HG03064 (cell line): ENCODE measurements around the gene GATD1.

Experiments used
- ATAC-seq: cut with Tn5 transposase; IDR thresholded peaks from one replicate; pipeline ENCODE4 v1.9.1; 2021; ENCODE audit warnings: low read depth; ENCODE audit not compliant: unreplicated experiment

Gene GATD1

DNA sequence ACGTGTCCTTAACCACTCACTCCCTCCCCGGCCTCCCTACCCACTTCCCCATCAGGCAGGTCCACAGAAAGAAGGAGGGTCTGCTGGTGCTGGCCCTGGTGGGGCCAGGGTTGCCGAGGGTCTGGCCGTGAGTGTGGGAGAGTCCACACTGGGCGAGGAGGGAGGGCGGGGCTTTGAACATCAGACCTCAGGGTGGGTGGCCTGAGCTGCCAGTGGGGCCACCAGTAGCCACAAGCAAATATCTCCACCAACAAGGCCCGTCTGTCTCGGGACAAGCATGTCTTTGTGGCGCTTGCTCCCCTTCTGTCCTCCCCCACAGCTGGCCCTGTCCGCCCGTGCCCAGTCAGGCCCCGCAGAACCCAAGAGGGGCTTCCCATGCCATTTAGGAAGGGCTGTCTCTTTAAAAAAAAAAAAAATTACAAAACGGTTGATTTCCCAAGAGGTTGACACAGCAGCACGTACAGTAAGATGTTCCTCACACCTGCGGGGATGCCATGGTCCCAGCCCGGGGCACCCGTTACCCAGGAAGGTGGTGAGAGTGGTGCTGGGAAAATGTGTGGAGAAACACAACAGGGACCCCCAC, 47.7 kb downstream of the GATD1 start:
- no peak for ATAC-seq

DNA sequence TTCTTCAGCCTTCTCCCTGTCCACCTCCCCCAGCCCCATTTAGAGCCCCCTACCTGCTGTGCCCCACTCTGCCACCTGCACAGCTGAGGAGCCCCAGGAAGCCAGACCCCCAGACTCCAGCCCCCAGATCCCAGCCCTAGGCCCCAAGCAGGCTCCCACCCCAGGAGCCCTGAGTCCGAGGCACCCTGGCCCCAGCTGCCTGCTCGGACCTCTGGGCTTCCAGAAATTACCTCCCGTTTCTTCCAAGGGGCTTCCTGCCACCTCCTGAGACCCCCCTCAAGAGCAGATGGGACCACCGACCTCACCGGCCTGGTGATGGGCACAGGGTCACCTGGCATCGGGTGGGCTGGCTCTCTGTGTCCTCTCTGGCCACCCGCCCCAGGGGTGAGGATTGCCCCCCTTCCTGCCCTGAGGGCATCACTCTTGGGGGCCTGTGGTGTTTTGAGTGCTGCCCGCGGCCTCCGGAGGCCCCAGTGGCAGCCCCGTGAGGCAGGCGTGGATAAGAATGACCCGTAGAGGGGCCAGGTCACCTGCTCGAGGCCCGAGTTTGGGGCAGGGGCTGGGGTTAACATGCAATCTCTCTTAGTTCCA, 48.3 kb downstream of the GATD1 start:
- ATAC-seq, result no peak

DNA sequence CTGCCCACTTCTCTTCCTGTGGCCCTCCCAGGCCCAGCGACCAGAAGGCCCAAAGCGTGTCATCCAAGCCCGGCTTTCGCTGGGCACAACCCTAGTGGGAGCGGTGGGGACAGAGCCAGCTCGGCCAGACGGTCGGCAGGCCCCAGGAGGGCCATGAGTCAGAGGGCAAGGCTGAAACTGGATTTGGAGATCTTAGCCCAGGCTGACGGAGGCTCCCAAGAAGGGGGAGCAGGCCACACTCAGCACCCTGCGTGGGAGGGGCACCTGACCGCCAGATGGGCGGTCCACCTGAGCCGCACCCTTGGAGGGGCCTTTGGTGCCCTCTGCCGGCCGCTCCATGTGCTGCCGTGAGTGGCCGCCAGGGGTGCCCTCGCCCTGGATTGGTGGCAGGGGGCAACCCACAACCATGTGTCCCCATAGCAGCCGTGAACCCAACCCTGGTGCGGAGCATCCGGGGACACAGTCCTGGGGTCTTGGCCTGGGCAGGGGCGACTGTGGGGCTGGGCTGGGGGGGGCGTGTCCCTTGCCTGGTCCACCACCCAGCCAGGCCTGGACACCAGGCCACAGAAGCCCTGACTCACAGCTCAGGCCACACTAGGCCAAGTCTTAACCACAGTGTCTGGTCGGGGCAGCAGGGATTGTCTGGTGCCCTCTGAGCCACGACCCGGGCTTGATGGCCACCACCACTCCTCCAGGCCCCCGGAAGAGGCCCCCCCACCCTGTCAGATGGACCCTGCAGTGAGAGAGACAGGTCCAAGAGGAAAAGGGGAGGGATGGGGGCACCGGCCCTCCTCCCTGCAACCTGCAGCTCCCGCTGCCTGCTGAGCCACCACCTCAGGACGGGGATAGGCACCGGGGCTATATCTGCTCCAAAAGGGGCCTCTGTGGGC, 49.2 kb downstream of the GATD1 start:
- ATAC-seq, result no peak

DNA sequence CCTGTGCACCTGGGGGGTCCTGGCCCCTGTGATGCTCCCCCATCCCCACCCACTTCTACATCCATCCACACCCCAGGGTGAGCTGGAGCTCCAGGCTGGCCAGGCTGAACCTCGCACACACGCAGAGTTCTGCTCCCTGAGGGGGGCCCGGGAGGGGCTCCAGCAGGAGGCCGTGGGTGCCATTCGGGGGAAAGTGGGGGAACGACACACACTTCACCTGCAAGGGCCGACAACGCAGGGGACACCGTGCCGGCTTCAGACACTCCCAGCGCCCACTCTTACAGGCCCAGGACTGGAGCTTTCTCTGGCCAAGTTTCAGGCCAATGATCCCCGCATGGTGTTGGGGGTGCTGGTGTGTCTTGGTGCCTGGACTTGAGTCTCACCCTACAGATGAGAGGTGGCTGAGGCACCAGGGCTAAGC, 50.0 kb downstream of the GATD1 start:
- no peak for ATAC-seq

DNA sequence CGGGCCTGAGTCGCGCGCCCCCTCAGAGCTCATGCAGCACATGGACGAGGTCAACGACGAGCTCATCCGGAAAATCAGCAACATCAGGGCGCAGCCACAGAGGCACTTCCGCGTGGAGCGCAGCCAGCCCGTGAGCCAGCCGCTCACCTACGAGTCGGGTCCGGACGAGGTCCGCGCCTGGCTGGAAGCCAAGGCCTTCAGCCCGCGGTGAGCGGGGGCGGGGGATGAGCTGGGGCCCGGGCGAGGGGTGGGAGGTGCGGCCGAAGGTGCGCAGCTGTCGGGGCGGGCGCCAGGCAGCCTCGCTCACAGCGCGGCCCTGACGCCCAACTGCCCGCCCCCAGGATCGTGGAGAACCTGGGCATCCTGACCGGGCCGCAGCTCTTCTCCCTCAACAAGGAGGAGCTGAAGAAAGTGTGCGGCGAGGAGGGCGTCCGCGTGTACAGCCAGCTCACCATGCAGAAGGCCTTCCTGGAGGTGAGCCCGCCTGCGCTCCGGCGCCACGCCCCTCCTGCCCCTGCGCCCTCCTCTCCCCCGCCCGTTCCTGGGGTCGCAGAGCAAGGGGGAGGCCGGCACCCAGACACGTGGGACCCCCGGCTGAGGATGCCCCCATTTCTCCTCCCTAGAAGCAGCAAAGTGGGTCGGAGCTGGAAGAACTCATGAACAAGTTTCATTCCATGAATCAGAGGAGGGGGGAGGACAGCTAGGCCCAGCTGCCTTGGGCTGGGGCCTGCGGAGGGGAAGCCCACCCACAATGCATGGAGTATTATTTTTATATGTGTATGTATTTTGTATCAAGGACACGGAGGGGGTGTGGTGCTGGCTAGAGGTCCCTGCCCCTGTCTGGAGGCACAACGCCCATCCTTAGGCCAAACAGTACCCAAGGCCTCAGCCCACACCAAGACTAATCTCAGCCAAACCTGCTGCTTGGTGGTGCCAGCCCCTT, 50.7 kb downstream of the GATD1 start:
- no peak for ATAC-seq

DNA sequence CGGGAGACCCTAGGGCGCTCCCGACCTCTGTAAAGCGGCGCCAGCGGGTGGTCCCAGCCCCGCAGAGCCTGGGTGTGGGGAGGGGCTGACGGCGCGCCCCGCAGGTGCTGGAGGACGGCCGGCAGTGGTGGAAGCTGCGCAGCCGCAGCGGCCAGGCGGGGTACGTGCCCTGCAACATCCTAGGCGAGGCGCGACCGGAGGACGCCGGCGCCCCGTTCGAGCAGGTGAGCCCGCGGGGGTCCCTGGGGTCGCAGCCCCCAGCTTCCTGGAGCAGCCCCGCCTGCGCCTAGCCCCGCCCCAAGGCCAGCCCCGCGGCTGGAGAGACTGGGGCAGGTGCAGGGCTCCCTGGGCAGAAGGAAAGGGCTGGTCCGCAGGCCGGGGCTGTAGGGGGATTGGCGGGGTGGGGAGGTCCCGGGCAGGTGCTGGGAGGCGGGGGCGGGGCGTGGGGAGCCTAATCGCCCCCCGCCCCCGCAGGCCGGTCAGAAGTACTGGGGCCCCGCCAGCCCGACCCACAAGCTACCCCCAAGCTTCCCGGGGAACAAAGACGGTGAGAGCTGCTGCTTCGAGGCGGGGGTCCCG, 51.6 kb downstream of the GATD1 start:
- ATAC-seq, result no peak

DNA sequence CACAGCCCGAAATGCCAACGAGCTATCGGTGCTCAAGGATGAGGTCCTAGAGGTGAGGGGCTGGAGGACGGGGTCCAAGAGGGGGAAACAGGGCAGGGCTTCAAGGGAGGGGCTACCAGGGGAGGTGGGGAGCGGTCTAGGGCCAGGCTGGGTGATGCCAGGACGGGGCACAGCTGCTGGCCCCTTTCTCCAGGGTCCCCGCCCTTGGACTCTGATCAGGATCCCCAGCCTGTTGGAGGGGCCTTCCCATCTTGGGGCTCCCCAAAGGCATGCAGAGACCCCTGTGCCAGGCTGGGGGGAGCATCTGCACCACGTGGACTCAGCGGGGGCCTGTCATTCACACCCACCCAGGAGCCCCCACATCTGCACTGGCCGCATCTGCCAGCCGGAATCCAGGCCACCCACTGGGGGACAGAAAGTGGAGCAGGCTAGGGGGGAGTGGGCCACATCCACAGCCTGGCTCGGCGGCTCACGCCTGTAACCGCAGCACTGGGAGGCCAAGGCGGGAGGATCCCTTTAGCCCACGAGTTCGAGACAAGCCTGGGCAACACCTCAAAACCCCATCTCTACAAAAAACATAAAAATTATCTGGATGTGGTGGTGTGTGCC, 52.4 kb downstream of the GATD1 start:
- ATAC-seq, result no peak

DNA sequence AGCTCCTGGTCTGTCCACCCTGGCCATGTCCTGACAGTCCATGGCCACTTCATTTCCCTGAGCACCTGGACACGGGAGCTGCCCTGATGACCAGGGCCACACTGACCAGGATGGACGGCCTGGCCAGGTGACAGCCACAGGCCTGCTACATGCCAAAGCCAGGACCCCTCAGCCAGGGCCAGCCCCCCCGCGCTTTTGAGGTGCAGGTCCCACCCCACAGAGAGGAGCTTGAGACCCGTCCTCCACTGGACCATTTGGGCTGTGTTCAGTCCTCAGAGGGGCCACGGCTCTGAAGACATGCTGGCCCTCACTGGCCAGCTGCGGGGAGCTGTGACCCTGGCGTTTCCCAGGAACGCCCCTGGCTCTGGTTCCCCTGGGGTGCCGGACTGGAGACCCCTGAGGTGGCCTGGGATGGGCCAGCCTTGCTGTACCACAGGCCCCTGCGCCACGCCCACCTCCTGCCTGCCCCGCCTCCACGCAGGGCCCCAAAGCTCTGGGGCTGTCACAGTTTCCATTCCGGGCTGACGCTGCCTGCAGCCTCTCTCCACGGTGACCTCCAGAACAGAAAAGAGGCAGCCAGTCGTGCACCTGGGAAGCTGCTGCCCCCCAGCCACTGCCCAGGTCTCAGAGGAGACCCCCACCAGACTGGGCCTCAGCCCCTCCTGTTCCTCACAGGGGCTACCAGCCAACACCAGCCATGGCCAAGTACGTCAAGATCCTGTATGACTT, 53.1 kb downstream of the GATD1 start:
- ATAC-seq, result no peak

DNA sequence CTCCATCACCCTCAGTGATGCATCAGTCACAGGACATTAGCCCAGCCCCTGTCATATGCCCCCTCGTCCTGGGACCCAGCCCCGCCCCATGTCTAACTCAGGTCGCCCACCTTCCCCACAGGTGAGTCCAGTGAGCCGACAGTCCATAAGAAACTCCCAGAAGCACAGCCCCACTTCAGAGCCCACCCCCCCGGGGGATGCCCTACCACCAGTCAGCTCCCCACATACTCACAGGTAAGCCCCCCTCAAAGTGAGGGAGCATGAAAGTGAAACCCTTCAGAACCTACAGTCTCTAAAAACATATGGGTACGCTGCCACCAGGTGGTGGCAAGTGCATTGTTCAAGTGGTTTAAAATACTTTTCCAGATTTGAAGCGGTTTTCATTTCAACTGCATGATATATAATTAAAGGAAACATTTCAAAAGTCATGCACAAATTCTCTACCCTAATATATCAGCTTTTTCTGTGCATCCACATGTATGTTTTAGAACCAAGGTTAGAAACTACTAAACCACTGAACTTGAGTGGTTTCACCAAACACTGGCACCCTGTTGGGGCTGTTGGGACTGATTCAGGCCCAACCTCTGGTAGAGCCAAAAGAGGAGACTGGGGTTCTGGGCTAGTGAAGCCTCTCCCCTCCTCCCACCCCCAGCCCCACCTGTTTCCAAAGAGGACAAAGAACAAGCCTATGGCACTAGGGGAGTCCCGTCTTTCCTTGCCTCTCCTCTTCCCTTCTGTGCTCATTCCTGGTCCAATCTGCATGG, 54.0 kb downstream of the GATD1 start:
- ATAC-seq, result no peak

DNA sequence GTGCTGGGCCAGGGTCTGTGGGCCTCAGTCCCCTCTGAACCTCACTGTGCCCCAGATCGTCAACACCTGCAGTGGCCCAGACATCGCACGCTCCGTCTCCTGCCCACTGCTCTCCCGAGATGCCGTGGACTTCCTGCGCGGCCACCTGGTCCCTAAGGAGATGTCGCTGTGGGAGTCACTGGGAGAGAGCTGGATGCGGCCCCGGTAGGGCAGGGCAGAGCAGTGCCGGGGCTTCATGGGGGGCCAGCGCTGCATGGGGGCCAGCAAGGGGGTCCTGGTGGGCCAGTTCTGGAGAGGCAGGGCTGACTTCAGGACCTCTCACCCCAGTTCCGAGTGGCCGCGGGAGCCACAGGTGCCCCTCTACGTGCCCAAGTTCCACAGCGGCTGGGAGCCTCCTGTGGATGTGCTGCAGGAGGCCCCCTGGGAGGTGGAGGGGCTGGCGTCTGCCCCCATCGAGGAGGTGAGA, 54.9 kb downstream of the GATD1 start:
- ATAC-seq, result no peak

DNA sequence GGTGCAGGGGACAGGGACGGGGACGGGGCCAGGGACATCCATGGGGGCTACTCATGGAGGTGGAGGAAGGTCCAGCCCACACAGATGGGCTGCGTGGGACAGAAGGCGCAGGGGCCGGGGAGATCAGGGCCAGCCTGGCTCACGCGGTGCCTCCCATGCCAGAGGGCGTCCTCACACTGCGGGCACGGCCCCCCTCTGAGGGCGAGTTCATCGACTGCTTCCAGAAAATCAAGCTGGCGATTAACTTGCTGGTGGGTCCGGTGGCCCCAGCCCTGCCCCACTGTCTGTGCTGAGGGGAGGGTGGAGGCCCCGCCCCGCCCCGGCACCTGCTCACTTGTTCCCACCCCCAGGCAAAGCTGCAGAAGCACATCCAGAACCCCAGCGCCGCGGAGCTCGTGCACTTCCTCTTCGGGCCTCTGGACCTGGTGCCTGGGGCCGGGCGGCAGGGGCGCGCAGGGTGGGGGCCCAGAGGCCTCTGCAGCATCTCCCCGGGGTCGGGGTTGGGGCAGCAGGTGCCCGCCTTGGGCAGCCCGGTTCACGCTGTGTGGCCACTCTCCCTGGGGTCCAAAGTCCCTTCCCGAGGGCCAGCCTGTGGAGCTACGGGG, 55.4 kb downstream of the GATD1 start:
- ATAC-seq, result no peak

DNA sequence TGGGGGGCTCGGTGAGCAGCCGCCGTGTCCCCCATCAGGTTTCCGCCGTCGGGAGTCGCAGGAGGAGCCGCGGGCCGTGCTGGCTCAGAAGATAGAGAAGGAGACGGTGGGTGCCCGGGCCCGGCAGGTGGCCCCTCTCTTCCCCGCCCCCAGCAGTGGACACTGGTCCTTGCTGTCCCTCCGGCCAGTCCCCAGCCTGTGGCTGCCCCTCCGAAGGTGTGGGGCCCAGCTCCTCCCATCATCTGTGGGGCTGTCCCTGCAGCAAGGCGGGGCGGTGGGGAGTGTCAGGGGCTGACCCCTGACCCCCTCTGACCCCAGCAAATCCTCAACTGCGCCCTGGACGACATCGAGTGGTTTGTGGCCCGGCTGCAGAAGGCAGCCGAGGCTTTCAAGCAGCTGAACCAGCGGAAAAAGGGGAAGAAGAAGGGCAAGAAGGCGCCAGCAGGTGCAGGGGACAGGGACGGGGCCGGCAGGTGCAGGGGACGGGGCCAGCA, 56.0 kb downstream of the GATD1 start:
- ATAC-seq, result no peak

DNA sequence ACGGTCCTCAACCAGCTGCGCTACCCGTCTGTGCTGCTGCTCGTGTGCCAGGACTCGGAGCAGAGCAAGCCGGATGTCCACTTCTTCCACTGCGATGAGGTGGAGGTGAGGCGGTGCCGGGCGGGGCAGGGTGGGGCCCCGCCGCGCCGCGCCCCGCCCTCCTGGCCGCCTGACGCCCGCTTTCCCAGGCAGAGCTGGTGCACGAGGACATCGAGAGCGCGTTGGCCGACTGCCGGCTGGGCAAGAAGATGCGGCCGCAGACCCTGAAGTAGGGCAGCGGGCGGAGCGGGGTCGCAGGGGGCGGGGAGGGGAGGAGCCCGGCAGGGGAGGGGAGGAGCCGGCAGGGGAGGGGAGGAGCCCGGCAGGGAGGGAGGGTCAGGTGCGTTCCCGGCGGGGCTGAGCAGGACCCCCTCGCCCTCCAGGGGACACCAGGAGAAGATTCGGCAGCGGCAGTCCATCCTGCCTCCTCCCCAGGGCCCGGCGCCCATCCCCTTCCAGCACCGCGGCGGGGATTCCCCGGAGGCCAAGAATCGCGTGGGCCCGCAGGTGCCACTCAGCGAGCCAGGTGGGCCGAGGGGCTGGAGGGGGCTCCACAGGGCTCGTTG, 56.5 kb downstream of the GATD1 start:
- ATAC-seq, result no peak

DNA sequence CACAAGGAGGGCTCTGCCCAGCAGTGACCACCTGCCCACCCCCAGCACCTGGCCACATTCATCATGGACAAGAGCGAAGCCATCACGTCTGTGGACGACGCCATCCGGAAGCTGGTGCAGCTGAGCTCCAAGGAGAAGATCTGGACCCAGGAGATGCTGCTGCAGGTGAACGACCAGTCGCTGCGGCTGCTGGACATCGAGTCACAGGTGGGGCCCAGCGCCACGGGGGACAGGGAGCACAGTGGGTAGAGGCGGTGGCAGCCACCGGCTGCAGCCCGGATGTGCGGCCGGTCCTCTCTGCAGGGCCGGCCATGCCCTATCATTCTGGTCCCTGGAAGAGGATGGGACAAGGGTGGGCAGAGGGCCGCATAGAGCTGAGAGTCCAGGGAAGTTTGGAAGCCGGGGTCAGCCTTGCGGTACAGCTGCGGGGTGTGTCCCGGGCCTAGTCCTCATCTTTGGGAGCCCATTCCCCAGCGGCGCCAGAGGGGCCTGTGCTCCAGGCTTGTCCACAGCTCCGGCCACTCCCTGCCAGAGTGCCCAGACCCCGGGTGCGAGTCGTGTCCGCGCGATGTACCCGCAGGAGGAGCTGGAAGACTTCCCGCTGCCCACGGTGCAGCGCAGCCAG, 57.2 kb downstream of the GATD1 start:
- ATAC-seq, result no peak

DNA sequence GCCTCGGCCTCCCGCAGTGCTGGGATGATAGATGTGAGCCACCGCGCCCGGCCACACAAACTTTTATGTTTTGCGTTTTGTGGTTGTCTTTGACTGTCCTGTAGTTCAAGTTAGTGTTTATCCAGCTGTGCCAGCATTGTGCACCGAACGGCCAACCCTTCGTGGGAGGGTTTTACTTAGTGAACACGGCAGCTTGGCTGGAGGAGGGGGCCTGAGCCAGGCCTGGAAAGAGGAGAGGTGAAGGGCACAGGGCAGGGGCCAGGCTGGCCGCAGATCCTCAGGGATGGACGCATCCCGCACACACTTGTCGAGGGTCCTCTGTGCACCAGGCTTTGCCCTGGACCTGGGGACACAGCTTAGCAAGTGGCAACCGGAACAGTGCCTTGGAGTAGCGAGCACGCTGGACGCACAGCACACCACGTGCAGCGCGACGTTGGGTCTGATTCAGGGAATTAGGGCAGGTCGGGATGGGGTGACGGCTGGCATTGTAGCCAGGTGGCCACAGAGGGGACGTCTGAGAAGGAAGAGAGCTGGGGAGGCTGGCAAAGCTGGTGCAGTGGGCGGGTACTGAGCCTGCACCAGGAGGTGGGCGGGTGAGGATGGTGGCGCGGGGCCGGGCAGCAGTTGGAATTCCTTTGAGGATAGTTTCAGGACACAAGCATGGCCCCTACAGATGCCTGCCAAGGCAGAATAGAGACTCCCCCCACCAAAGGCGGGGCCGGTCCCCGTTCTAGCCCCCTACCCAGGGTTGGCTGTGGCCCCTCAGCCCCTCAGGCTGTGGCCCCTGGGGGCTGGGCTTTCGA, 57.9 kb downstream of the GATD1 start:
- ATAC-seq, result no peak
